ENCODE results near the gene SLCO2B1. TPM values are rescaled to one million over a fixed set of nuclear protein-coding genes. Genes with fewer than 3 reads are reported as not detected.

The SLCO2B1 gene
- total and polyA plus RNA-seq, 3 donors from 2014 or later: 18.2 to 46.2 (median 33.2) TPM

DNA sequence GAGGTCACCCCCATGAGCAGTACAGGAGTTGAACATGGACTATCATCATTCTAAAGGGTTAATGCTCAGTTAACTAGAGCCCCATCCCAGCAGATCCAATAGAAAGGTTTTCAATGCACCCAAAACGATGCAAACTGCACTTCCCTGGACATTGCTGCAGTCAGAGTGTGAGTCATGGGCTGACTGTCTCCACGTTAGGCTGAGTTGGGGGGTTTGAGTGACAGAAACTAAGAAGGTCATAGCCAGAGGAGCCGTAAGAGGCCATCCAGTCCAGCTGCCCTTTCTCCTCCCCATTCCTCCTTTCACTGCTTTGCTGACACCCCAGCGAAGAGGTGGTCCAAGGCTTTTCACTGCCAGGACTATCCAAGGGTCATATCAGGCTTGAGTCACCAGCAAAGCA is 43.7 kb upstream of the SLCO2B1 start:
- 56 to 73% methylated on average over 4 of the region's 4 CpGs for WGBS, 2 donors
- TF ChIP-seq, protein P1, sequence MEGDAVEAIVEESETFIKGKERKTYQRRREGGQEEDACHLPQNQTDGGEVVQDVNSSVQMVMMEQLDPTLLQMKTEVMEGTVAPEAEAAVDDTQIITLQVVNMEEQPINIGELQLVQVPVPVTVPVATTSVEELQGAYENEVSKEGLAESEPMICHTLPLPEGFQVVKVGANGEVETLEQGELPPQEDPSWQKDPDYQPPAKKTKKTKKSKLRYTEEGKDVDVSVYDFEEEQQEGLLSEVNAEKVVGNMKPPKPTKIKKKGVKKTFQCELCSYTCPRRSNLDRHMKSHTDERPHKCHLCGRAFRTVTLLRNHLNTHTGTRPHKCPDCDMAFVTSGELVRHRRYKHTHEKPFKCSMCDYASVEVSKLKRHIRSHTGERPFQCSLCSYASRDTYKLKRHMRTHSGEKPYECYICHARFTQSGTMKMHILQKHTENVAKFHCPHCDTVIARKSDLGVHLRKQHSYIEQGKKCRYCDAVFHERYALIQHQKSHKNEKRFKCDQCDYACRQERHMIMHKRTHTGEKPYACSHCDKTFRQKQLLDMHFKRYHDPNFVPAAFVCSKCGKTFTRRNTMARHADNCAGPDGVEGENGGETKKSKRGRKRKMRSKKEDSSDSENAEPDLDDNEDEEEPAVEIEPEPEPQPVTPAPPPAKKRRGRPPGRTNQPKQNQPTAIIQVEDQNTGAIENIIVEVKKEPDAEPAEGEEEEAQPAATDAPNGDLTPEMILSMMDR (IDR thresholded peaks at IDR 0.05): no peak
- TF ChIP-seq POLR2A (IDR thresholded peaks at IDR 0.05): no peak
- H3K27me3 ChIP-seq: no peaks in the 10 kb centered on the region
- H3K4me3 ChIP-seq: no peak overlapping the region
- H3K9me3 ChIP-seq: no peaks in the 10 kb centered on the region
- DNase-seq: no peak
- no peaks in the 10 kb centered on the region for H3K4me1 ChIP-seq
- no peaks in the 10 kb centered on the region for H3K36me3 ChIP-seq (ENCODE audit: low read depth, missing control alignments)
- no peak overlapping the region for H3K27ac ChIP-seq
- intact Hi-C loops (cut with DNase I; ENCODE audit: low total_unique reads): no loop called here

DNA sequence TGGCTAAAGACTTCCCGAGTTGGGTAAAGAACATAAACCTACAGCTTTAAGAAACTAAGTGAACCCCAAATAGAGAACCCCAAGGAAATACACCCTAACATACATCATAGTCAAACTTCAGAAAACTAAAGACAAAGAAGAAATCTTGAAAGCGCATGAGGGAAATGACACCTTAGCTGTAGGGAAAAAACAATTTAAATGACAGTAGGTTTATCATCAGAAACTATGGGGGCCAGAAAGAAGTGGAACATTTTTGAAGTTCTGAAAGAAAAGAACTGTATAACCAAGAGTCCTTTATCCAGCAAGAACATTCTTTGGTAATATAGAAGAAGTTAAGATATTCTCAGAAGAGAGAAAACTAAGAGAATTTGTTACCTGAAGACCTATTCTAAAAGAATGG is 38.7 kb upstream of the SLCO2B1 start:
- Histone ChIP-seq H3K27me3 (no peaks in the 10 kb centered on the region), H3K27ac (no peak overlapping the region), H3K36me3 (ENCODE audit: low read depth, missing control alignments) (no peaks in the 10 kb centered on the region), H3K9me3 (no peaks in the 10 kb centered on the region), H3K4me1 (no peaks in the 10 kb centered on the region), H3K4me3 (no peak overlapping the region)
- TF ChIP-seq POLR2A (IDR thresholded peaks at IDR 0.05): no peak
- TF ChIP-seq, protein P1 (IDR thresholded peaks at IDR 0.05): no peak
- 85 to 88% methylated on average over 2 of the region's 2 CpGs for WGBS, 2 donors
- intact Hi-C loops (cut with DNase I; ENCODE audit: low total_unique reads): no loop called here
- DNase-seq: no peak

DNA sequence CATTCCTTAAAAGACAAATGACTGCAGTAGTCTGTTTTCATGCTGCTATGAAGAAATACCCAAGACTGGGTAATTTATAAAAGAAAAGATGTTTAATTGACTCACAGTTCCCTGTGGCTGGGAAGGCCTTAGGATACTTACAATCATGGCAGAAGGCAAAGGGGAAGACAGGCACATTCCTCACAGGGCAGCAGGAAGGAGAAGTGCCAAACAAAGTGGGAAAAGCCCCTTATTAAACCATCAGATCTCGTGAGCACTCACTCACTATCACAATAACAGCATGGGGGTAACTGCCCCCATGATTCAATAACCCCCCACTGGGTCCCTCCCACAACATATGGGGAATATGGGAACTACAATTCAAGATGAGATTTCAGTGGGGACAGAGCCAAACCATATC is 37.9 kb upstream of the SLCO2B1 start:
- no peak for DNase-seq
- intact Hi-C loops (cut with DNase I; ENCODE audit: low total_unique reads): no loop called here
- 64 to 67% methylated on average over 1 of the region's 1 CpG for WGBS, 2 donors
- no peak for TF ChIP-seq POLR2A (IDR thresholded peaks at IDR 0.05)
- TF ChIP-seq, protein P1 (IDR thresholded peaks at IDR 0.05): no peak
- H3K4me3 ChIP-seq: no peak overlapping the region
- H3K9me3 ChIP-seq: no peaks in the 10 kb centered on the region
- no peak overlapping the region for H3K27ac ChIP-seq
- H3K27me3 ChIP-seq: no peaks in the 10 kb centered on the region
- no peaks in the 10 kb centered on the region for H3K4me1 ChIP-seq
- H3K36me3 ChIP-seq (ENCODE audit: low read depth, missing control alignments): no peaks in the 10 kb centered on the region

DNA sequence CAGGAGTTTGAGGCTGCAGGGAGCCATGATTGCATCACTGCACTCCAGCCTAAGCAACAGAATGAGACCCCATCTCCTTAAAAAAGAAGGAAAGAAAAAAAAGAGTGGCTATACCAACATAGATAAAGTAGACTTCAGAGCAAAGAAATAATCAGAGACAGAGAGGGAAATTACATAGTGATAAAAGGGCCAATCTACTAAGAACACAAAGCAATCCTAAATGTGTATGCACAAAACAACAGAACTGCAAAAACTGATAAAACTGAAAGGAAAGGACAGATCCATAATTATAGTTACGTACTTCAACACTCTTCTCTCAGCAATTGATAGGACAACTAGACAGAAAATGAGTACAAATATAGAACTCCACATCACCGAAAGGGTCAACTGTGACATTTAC is 36.4 kb upstream of the SLCO2B1 start:
- no peaks in the 10 kb centered on the region for H3K4me1 ChIP-seq
- H3K4me3 ChIP-seq: no peak overlapping the region
- DNase-seq: no peak
- WGBS, 2 donors: 89 to 90% methylated on average over 2 of the region's 2 CpGs
- H3K36me3 ChIP-seq (ENCODE audit: low read depth, missing control alignments): no peaks in the 10 kb centered on the region
- TF ChIP-seq, protein P1 (IDR thresholded peaks at IDR 0.05): no peak
- no peak for TF ChIP-seq POLR2A (IDR thresholded peaks at IDR 0.05)
- intact Hi-C loops (cut with DNase I; ENCODE audit: low total_unique reads): no loop called here
- no peaks in the 10 kb centered on the region for H3K9me3 ChIP-seq
- H3K27ac ChIP-seq: no peak overlapping the region
- H3K27me3 ChIP-seq: no peaks in the 10 kb centered on the region

DNA sequence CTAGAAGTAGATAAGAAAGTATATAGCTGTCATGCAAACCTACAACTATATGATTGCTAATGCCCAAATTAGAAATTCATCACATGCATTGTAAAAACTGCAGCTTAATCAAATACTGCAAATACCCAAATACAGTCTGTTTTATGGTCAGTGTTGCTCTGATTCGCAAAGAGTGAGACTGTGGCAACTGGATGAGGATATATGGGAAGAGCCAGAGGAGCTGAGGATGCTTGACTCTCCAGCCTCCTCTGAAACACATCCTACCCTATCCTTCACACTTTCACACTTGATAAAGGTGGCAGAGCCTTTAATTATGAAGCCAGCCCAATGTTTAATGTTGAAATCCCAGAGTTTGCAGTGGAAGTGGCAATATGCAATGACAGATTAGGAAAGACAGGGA is 32.3 kb upstream of the SLCO2B1 start:
- 0 to 38% methylated on average over 1 of the region's 1 CpG for WGBS, 2 donors

More for the DNA sequence above, 32.3 kb upstream of the SLCO2B1 start:
- no peak for DNase-seq
- TF ChIP-seq POLR2A (IDR thresholded peaks at IDR 0.05): no peak
- TF ChIP-seq, protein P1 (IDR thresholded peaks at IDR 0.05): no peak
- Histone ChIP-seq H3K36me3 (ENCODE audit: low read depth, missing control alignments) (no peaks in the 10 kb centered on the region), H3K27me3 (no peaks in the 10 kb centered on the region), H3K27ac (peak overlapping the region; percentile 47 to 72), H3K4me1 (no peaks in the 10 kb centered on the region), H3K9me3 (no peaks in the 10 kb centered on the region), H3K4me3 (no peak overlapping the region)
- intact Hi-C loops (cut with DNase I; ENCODE audit: low total_unique reads): no loop called here

All from testis (tissue), 3 donors.